ENCODE data around the gene DENND6B.
A peak's percentile ranks its signal among the peaks of the same experiment; 100 is the strongest.

DENND6B gene

GRCh38 chr22:50305393-50305922 is 21.4 kb downstream of the DENND6B start:
- peak in 1 of 56 donors; percentile 39 for DNase-seq

- peak in 39 of 56 donors; percentile 34 to 80 (median 56) for DNase-seq
Measured at GRCh38 chr22:50304528-50305392, 22.1 kb downstream of the DENND6B start.

GRCh38 chr22:50303848-50304527 is 22.8 kb downstream of the DENND6B start:
- peak in 15 of 56 donors; percentile 16 to 61 (median 47) for DNase-seq

GRCh38 chr22:50303515-50303847 is 23.3 kb downstream of the DENND6B start:
- DNase-seq = peak in 16 of 56 donors; percentile 19 to 66 (median 38)

DNA sequence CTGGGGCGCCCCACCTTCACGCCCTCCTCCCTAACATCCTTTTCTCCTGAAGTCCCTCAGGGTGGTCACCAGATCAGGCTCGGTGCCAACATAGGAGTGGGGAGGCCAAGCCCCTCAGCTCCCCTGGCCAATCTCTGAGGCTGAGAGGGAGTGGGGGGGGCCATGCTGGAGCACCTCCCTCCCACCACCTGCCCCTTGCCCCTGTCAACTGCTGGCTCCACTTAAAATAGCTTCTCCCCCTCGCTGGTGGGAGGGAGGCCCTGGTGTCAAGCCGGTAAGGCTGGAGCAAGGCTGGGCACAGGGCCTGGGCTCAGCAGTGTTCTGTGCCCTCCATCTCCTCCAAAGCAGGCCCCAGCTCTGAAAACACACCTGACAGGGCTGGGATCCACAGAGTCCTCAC is 24.2 kb downstream of the DENND6B start:
- no peak for DNase-seq

DNA sequence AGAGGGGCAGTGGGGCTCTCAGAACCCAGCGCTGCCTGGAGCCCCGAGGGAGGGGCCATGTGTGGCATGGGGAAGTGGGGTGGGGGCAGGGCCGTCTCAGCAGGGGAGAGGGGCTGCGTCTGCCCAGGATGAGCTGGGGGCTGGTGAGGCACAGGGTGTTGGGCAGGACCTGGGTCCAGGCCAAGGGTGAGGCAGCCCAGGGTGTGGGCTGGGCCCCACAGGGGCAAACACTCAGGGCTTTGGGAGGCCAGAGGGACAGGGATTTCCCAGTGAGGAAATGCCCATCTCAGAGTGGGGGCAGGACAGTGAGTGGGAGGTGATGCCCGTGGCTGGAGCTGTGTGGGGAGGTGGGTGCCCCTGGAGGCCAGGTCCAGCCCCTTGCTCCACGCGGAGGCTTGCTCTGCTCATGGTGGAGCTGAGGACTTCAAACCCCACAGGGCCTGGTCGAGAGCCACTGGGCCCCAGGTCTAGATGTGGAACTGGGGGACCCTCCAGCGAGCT is 24.7 kb downstream of the DENND6B start:
- no peak for DNase-seq

- DNase-seq = peak in 1 of 56 donors; percentile 42
Measured at GRCh38 chr22:50301581-50301991, 25.2 kb downstream of the DENND6B start.

- DNase-seq = no peak
Measured at GRCh38 chr22:50300620-50301257, 26.1 kb downstream of the DENND6B start.

- no peak for DNase-seq
Measured at GRCh38 chr22:50299785-50300619, 26.8 kb downstream of the DENND6B start.

DNA sequence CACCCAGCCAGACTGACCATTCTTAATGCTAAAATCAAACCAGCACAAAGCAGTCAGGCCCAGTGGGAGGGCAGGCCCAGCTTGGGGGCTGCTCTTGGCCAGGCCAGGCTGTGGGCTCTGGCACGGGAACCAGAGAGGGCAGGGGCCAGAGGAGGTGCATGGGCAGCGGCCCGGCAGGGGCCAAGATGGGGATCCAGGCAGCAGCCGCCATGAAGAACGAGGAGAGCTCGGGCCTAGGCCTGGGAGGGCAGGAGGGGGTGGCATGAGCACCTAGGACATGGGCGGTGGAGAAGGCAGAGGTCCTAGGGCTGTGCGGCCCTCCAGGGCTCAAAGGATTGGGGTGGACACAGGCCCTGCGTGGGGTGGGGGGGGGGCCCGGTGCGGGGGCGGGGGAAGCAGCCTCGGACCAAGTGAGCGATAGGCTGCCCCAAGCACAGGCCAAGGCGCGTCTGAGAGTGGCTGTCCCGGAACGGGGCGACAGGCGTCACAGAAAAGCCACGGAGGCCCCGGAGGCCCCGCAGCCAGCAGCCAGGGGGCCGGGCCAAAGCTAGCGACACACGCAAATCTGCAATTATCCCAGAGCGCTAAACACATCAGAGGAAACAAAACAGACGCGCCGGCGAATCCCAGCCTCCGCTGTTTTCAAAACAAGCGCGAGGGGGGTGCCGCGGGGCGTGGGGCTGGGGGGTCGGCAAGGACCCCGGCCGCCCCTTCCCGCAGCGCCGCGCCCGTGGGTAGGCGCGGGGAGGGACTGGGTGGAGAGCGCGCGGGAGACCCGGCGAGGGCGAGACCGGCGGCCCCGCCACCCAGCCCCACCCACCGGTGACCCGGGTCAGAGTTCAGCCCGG is 27.7 kb downstream of the DENND6B start:
- DNase-seq = peak in 9 of 56 donors; percentile 15 to 66 (median 34)

- no peak for DNase-seq
Measured at GRCh38 chr22:50298266-50298637, 28.6 kb downstream of the DENND6B start.

- no peak for DNase-seq
Measured at GRCh38 chr22:50297510-50298265, 29.1 kb downstream of the DENND6B start.

- DNase-seq = no peak
Measured at GRCh38 chr22:50296658-50297490, 29.9 kb downstream of the DENND6B start.

- DNase-seq = no peak
Measured at GRCh38 chr22:50294319-50294656, 32.5 kb downstream of the DENND6B start.

DNA sequence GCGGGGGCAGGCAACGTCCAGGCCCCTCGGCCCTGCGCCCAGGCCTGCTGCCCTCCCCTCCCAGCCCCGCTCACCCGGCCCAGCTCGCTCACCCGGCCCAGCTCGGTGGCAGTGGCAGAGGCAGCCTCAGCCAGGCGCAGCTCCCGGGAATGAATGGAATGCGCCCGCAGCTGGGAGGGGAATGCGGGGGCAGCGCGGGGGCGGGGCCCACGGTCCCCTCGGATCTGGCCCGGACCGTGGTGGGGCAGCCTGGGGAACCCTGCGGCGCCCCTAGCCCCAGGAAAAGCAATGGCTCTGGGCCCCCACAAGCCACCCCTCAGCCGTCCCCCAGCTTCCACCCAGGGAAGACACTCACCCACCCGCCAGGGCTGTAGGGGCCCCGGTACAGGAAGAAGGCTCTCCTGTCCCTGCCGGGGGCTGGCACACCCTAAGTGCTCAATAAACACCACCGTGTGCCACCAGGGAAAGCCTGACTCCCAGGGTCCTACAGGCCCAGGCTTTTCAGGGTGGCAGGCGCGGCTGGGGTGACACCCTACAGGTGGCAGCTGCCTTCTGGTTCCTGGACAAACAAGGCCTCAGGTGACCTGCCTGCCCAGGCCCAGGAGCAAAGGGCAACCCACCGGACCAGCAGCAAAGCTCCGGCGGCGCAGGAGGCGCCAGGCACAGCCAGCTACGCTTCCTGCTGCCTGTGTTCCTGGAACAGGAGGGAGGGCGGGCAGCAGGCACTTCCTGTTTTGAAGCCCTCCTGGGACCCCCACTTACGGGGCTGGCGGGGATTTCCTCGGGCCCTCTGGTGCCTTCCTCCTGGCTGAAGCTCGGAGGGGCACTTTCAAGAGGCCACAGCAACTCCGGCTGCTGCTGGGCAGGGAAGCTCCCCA is 33.1 kb downstream of the DENND6B start:
- DNase-seq = peak in 12 of 56 donors; percentile 33 to 68 (median 53)

DNA sequence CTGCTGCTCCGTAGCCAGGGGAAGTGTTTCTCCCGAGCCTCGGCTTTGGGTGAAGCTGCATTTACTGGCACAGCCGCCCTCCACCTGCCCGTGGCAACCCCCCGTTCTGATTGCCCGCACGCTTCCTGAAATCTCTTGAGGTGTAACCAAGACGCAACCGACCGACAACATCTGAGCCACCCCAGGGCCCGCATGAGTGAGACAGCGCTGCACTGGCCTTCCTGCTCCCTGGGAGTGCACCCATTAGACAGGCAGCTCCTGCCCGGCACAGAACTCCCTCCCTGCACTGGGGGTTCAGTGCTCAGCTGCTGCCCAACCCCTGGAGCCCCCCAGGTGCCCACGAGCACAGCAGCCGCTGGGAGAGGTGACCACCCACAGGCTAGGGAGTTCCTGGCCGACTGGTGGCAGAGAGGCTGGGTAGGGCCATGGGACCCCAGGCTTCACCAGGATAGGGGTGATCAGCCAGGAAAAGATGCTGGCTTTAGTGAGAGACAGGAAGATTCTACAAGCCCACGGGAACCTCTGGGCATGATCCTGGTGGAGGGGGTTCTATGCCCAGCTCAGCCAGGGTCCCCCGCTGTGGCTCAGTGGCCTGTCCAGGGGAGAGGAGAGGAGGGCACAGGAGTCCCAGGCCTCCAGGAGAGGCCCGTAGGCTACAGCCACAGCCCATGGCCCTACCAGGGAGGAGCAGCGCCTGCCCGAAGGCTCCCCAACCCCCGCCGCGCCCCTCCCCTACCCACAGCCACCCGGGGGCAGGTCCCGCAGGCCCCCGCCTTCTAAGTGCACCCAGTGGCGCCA is 34.0 kb downstream of the DENND6B start:
- peak in 2 of 56 donors; percentile 32 to 40 for DNase-seq
